Liver (tissue), 9 donors: ENCODE data around the gene JAK2. TPM values are rescaled to one million over a fixed set of nuclear protein-coding genes. Genes with fewer than 3 reads are reported as not detected.

ENCODE experiments used
- DNase-seq: peaks from one replicate; pipeline ENCODE4 v3.0.0-alpha.2; 2017; ENCODE audit warnings: low spot score
- H3K27ac ChIP-seq, 2 donors: one replicate each; pipeline ENCODE4 v1.7.0; 2013; ENCODE audit warnings: inconsistent platforms in 2 of 2, low read length in 2 of 2, control low read depth in 1 of 2, low read depth in 1 of 2, mild to moderate bottlenecking in 1 of 2
- H3K27me3 ChIP-seq, 4 donors: one replicate each; pipeline versions ENCODE4 v1.6.1 to v1.7.0; 2013; ENCODE audit warnings: low read length in 3 of 4, inconsistent platforms in 1 of 4, mild to moderate bottlenecking in 1 of 4, moderate library complexity in 1 of 4; ENCODE audit not compliant: control insufficient read depth in 4 of 4, insufficient read depth in 4 of 4
- H3K36me3 ChIP-seq, 4 donors: one replicate each; pipeline versions ENCODE4 v1.6.1 to v1.7.0; 2013; ENCODE audit warnings: low read length in 3 of 4, mild to moderate bottlenecking in 3 of 4, low read depth in 1 of 4, moderate library complexity in 1 of 4; ENCODE audit not compliant: control insufficient read depth in 4 of 4, insufficient read depth in 3 of 4
- H3K4me1 ChIP-seq, 4 donors: one replicate each; pipeline versions ENCODE4 v1.6.1 to v1.7.0; 2013; ENCODE audit warnings: low read length in 3 of 4, mild to moderate bottlenecking in 3 of 4, moderate library complexity in 1 of 4; ENCODE audit not compliant: control insufficient read depth in 4 of 4, insufficient read depth in 4 of 4
- H3K4me3 ChIP-seq, 3 donors: one replicate each; pipeline versions ENCODE4 v1.6.1 to v1.7.0; 2013; ENCODE audit warnings: low read length in 3 of 3, control low read depth in 1 of 3, low read depth in 1 of 3, mild to moderate bottlenecking in 1 of 3
- H3K9ac ChIP-seq, 2 donors: one replicate each; pipeline ENCODE4 v1.7.0; 2013; ENCODE audit warnings: low read length in 2 of 2, mild to moderate bottlenecking in 2 of 2, moderate library complexity in 2 of 2, control low read depth in 1 of 2, low read depth in 1 of 2
- H3K9me3 ChIP-seq, 4 donors: one replicate each; pipeline versions ENCODE4 v1.6.1 to v1.7.0; 2013; ENCODE audit warnings: low read length in 3 of 4; ENCODE audit not compliant: control insufficient read depth in 4 of 4
- FOXA1 ChIP-seq: IDR thresholded peaks from 2 replicates; pipeline ENCODE4 v1.6.1; 2016; ENCODE audit warnings: antibody characterized with exemption
- FOXA2 ChIP-seq: IDR thresholded peaks from 2 replicates; pipeline ENCODE4 v1.6.1; 2016; ENCODE audit warnings: antibody characterized with exemption
- GABPA ChIP-seq, 2 donors: IDR thresholded peaks in 1 of 2; conservative IDR thresholded peaks in 1 of 2; 2 replicates each; pipeline ENCODE4 v1.6.1; 2016; ENCODE audit warnings: antibody characterized with exemption in 2 of 2, mild to moderate bottlenecking in 1 of 2, moderate library complexity in 1 of 2
- HNF4A ChIP-seq, 2 donors: conservative IDR thresholded peaks; 2 replicates each; pipeline ENCODE4 v1.6.1; 2016; ENCODE audit warnings: antibody characterized with exemption in 2 of 2, mild to moderate bottlenecking in 2 of 2
- HNF4G ChIP-seq: IDR thresholded peaks from 2 replicates; pipeline ENCODE4 v1.6.1; 2016; ENCODE audit warnings: antibody characterized with exemption
- JUND ChIP-seq, 2 donors: IDR thresholded peaks; 2 replicates each; pipeline ENCODE4 v1.6.1; 2016; ENCODE audit warnings: antibody characterized with exemption in 2 of 2
- NR2F2 ChIP-seq: IDR thresholded peaks from 2 replicates; pipeline ENCODE4 v1.6.1; 2016; ENCODE audit warnings: antibody characterized with exemption
- RAD21 ChIP-seq, 2 donors: IDR thresholded peaks; 2 replicates each; pipeline ENCODE4 v1.6.1; 2016; ENCODE audit warnings: antibody characterized with exemption in 2 of 2, mild to moderate bottlenecking in 2 of 2
- RXRA ChIP-seq, 2 donors: IDR thresholded peaks; 2 replicates each; pipeline ENCODE4 v1.6.1; 2017 to 2018; ENCODE audit warnings: antibody characterized with exemption in 2 of 2, mild to moderate bottlenecking in 1 of 2
- SP1 ChIP-seq: IDR thresholded peaks from 2 replicates; pipeline ENCODE4 v1.6.1; 2018; ENCODE audit warnings: antibody characterized with exemption, mild to moderate bottlenecking
- TAF1 ChIP-seq: conservative IDR thresholded peaks from 2 replicates; pipeline ENCODE4 v1.6.1; 2016; ENCODE audit warnings: antibody characterized with exemption, mild to moderate bottlenecking
- YY1 ChIP-seq: IDR thresholded peaks from 2 replicates; pipeline ENCODE4 v1.6.1; 2016; ENCODE audit warnings: antibody characterized with exemption, mild to moderate bottlenecking
- WGBS: extraction: QIAGEN DNeasy Blood & Tissue Kit; methylation state at CpG from one replicate; pipeline ENCODE4 v1.1.7; 2013; 5-methylcytosine and 5-hydroxymethylcytosine counted together
- polyA plus RNA-seq, 2 donors: library from polyadenylated mRNA; stranded (reverse) in 1 of 2; unstranded in 1 of 2; fragments of 200-250 nt in 1 of 2; fragments of >200 nt in 1 of 2; fragmentation: Nextera tagmentation in 1 of 2; extraction: Ambion mirVana in 1 of 2; gene quantifications; one replicate each; pipeline versions ENCODE4 v1.2.1 to v1.2.3, GENCODE V29; 2013 to 2015
- total RNA-seq, 2 donors: library from RNA; depleted of rRNA; stranded (reverse); fragments of >200 nt; gene quantifications; one replicate each; pipeline ENCODE4 v1.2.3, GENCODE V29; 2014
- TF ChIP-seq, protein P1 (sequence below): fragments of 150-350 bp; IDR thresholded peaks from 2 replicates; pipeline ENCODE4 v1.5.1; 2017; ENCODE audit warnings: improper control_type of control experiment, low read depth, low read length; ENCODE audit not compliant: missing input control
- TF ChIP-seq, protein P2 (sequence below): IDR thresholded peaks from 2 replicates; pipeline ENCODE4 v1.6.1; 2016; ENCODE audit warnings: antibody characterized with exemption, mild to moderate bottlenecking
- TF ChIP-seq, protein P3 (sequence below): IDR thresholded peaks from 2 replicates; pipeline ENCODE4 v1.6.1; 2016; ENCODE audit warnings: antibody characterized with exemption
- TF ChIP-seq, protein P4 (sequence below): IDR thresholded peaks from 2 replicates; pipeline ENCODE4 v1.6.1; 2016; ENCODE audit warnings: antibody characterized with exemption
- donor health status: healthy.
- donor health status: healthy.
- donor health status: healthy.
- donor health status: healthy.
- donor health status: healthy.

The JAK2 gene
- total and polyA plus RNA-seq, 4 donors, result 1.5 to 21.5 (median 5.1) TPM

DNA sequence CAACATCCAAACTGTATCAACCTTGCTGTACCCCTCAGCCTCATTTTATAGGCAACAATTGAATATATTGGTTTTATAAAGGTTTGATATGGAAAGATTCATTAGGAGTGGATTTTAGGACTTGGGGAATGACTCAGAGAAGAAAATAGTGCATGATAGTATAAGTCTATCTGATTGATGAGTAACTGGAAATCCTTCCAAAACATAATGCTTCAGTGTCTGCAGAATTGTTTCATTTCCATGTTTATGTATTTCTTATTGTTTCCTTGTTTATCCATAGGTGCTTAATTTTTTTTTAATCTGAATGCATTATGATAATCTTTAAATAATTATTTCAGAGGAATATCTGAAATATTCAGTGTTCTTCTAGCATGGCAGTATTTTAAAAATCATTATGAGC, 12.6 kb downstream of the JAK2 start:
- no peak overlapping the region for H3K27ac ChIP-seq
- no peak for DNase-seq
- no peak overlapping the region for H3K9ac ChIP-seq
- H3K9me3 ChIP-seq, result no peaks in the 10 kb centered on the region
- H3K4me1 ChIP-seq, result peaks cover 0 to 9% (median 0%) of the 10 kb centered on the region in 4 donors
- TF ChIP-seq FOXA1 (no peak), GABPA (IDR thresholded peaks at IDR 0.05 in 1 of 2, conservative IDR thresholded peaks at IDR 0.05 in 1 of 2) (no peak), NR2F2 (no peak), RXRA (IDR thresholded peaks at IDR 0.05) (no peak), TAF1 (no peak), HNF4G (no peak)
- TF ChIP-seq, protein P1, sequence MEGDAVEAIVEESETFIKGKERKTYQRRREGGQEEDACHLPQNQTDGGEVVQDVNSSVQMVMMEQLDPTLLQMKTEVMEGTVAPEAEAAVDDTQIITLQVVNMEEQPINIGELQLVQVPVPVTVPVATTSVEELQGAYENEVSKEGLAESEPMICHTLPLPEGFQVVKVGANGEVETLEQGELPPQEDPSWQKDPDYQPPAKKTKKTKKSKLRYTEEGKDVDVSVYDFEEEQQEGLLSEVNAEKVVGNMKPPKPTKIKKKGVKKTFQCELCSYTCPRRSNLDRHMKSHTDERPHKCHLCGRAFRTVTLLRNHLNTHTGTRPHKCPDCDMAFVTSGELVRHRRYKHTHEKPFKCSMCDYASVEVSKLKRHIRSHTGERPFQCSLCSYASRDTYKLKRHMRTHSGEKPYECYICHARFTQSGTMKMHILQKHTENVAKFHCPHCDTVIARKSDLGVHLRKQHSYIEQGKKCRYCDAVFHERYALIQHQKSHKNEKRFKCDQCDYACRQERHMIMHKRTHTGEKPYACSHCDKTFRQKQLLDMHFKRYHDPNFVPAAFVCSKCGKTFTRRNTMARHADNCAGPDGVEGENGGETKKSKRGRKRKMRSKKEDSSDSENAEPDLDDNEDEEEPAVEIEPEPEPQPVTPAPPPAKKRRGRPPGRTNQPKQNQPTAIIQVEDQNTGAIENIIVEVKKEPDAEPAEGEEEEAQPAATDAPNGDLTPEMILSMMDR, result no peak
- H3K36me3 ChIP-seq, result peaks cover 0 to 8% (median 3%) of the 10 kb centered on the region in 4 donors
- no peak overlapping the region for H3K4me3 ChIP-seq
- no peaks in the 10 kb centered on the region for H3K27me3 ChIP-seq

DNA sequence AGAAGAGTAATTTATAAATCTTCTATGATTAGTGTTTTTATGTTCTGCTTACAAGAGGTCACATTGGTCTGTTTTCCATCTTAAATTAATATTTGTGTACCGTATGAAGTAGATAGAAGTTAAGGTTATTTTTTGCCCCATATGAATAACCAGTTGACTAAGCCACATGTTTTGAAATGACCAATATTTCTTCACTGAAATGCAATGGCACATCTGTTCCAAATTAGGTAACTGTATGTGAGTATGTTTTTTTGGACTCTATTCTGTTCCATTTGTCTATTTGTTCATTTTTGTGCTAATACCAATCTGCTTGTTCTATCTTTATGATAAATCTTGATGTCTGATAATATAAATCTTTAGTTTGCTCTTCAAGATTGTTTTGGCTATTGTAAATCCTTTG, 17.7 kb downstream of the JAK2 start:
- no peaks in the 10 kb centered on the region for H3K4me1 ChIP-seq
- H3K27ac ChIP-seq, result no peak overlapping the region
- no peak overlapping the region for H3K4me3 ChIP-seq
- TF ChIP-seq, protein P2, sequence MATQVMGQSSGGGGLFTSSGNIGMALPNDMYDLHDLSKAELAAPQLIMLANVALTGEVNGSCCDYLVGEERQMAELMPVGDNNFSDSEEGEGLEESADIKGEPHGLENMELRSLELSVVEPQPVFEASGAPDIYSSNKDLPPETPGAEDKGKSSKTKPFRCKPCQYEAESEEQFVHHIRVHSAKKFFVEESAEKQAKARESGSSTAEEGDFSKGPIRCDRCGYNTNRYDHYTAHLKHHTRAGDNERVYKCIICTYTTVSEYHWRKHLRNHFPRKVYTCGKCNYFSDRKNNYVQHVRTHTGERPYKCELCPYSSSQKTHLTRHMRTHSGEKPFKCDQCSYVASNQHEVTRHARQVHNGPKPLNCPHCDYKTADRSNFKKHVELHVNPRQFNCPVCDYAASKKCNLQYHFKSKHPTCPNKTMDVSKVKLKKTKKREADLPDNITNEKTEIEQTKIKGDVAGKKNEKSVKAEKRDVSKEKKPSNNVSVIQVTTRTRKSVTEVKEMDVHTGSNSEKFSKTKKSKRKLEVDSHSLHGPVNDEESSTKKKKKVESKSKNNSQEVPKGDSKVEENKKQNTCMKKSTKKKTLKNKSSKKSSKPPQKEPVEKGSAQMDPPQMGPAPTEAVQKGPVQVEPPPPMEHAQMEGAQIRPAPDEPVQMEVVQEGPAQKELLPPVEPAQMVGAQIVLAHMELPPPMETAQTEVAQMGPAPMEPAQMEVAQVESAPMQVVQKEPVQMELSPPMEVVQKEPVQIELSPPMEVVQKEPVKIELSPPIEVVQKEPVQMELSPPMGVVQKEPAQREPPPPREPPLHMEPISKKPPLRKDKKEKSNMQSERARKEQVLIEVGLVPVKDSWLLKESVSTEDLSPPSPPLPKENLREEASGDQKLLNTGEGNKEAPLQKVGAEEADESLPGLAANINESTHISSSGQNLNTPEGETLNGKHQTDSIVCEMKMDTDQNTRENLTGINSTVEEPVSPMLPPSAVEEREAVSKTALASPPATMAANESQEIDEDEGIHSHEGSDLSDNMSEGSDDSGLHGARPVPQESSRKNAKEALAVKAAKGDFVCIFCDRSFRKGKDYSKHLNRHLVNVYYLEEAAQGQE, result no peak
- TF ChIP-seq HNF4A (conservative IDR thresholded peaks at IDR 0.05) (no peak), FOXA1 (no peak), FOXA2 (no peak), YY1 (no peak), HNF4G (no peak), SP1 (no peak), NR2F2 (no peak), JUND (IDR thresholded peaks at IDR 0.05) (no peak), RAD21 (IDR thresholded peaks at IDR 0.05) (no peak)
- TF ChIP-seq, protein P3, sequence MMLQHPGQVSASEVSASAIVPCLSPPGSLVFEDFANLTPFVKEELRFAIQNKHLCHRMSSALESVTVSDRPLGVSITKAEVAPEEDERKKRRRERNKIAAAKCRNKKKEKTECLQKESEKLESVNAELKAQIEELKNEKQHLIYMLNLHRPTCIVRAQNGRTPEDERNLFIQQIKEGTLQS, result no peak
- TF ChIP-seq, protein P4, sequence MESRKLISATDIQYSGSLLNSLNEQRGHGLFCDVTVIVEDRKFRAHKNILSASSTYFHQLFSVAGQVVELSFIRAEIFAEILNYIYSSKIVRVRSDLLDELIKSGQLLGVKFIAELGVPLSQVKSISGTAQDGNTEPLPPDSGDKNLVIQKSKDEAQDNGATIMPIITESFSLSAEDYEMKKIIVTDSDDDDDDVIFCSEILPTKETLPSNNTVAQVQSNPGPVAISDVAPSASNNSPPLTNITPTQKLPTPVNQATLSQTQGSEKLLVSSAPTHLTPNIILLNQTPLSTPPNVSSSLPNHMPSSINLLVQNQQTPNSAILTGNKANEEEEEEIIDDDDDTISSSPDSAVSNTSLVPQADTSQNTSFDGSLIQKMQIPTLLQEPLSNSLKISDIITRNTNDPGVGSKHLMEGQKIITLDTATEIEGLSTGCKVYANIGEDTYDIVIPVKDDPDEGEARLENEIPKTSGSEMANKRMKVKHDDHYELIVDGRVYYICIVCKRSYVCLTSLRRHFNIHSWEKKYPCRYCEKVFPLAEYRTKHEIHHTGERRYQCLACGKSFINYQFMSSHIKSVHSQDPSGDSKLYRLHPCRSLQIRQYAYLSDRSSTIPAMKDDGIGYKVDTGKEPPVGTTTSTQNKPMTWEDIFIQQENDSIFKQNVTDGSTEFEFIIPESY, result no peak
- no peak overlapping the region for H3K9ac ChIP-seq
- H3K27me3 ChIP-seq, result no peaks in the 10 kb centered on the region
- 94% methylated on average over 1 of the region's 1 CpG for WGBS
- DNase-seq, result no peak
- H3K36me3 ChIP-seq, result peaks cover 0 to 2% (median 0%) of the 10 kb centered on the region in 4 donors
- peaks cover 0 to 3% (median 0%) of the 10 kb centered on the region in 4 donors for H3K9me3 ChIP-seq
